GM12874 (cell line): ENCODE measurements around the gene EXOC3L4.

ENCODE experiments used
- TF ChIP-seq, protein P1 (sequence below): IDR thresholded peaks from 2 replicates; pipeline ENCODE4 v1.5.1; 2011; ENCODE audit warnings: low read depth, mild to moderate bottlenecking, control low read depth, low read length, moderate library complexity; ENCODE audit not compliant: insufficient read depth

Gene EXOC3L4

DNA sequence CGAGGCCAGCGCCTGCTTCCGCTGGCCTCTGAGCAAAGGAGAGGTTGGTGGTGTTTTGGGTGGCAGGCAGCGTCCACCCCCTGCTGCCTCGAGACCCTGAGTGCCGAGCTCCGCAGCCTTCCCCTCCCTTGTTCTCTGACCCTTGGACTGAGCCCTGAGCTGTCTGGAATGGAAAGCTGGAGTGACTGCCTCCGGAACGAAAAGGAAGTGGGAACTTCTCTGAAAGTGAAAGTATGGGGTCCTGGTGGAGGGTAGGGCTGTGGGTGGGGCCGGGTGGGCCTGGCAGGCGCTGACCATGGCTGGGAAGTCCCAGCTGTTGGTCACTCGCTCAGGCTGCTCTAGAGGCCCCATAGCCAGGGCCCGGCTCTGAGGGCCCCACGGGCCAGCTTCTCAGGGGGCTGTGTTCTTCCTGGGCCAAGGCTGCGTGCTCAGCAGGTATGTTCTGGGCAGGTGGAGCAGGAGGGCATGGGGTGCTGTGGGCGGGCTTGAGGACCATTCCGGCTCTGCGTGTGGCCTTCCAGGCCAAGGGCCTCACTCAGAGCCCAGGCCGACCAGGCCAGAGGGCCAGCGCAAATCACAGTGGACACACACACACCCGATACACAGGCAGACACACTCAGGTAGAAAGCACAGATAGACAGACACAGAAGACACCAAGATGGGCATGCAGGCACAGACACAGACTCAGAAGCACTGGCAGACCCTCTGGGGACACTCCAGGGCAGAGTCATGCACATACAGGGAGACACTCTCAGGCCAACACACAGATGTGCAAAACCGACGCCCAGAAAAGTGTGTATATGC lies at the start of gene EXOC3L4:
EXOC3L4 (plus strand) TSS at position 320 of the 804 bp plus-strand sequence. CDS start 5,495 bp downstream, outside the sequence.
- TF ChIP-seq, protein P1, sequence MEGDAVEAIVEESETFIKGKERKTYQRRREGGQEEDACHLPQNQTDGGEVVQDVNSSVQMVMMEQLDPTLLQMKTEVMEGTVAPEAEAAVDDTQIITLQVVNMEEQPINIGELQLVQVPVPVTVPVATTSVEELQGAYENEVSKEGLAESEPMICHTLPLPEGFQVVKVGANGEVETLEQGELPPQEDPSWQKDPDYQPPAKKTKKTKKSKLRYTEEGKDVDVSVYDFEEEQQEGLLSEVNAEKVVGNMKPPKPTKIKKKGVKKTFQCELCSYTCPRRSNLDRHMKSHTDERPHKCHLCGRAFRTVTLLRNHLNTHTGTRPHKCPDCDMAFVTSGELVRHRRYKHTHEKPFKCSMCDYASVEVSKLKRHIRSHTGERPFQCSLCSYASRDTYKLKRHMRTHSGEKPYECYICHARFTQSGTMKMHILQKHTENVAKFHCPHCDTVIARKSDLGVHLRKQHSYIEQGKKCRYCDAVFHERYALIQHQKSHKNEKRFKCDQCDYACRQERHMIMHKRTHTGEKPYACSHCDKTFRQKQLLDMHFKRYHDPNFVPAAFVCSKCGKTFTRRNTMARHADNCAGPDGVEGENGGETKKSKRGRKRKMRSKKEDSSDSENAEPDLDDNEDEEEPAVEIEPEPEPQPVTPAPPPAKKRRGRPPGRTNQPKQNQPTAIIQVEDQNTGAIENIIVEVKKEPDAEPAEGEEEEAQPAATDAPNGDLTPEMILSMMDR: no peak

DNA sequence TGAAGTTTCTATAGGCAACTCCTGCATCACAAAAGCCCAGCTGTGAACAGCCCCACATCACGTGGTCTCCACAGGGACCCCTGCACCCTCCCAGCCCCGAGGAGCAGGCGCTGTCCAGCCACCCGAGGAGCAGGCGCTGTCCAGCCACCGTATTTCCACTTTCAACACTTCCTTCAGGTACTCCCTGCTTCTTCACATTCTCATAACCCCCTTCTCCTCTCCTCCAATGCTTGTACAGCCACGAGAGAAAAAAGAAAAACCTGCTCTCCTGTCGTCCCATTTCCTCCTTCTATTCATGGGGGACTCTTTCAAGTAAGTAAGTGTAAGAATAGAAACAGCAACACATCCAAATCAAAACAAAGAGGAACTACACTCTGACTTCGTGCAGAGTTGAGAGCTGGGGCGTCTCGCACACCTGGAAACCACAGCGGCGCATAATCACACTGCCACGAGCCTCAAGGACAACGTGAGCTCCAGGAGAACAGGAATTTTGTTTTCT lies 49.1 kb upstream of the EXOC3L4 start:
- TF ChIP-seq, protein P1: no peak

DNA sequence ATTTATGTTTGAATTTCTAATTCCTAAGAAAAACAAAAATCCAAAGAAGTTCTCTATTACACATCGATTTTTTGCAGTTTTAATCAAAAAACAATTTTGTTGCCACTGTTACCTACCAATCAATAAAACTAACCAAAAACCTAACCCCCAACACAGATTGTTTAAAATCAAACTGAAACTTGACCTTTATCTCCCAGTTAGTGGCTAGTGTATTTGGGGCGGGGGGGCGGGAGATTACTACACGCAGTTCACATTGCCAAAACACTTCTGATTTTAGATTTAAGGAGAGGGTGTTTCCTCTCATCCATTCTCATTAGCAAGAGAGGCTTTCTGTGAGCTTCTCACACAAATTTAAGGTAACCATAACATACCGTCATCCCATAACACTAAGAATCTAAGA lies 43.6 kb upstream of the EXOC3L4 start:
- TF ChIP-seq, protein P1: no peak

DNA sequence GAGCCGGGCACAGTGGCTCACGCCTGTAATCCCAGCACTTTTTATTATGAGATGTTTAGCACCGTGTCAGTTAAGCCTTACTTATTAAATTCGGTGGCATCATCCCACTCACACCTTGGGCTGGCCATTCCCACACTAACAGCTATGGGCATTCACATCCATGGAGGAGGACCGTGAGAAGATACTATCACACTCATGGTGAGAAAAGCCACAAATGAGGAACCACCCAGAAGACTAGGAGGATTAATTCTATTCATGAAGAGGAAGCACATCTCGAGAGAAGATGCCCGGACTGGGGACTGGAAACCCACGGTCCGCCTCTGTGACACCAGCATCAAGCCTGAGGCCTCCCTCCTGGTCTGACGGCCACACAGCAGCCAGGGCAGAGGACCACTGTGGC lies 42.1 kb upstream of the EXOC3L4 start:
- TF ChIP-seq, protein P1: no peak

DNA sequence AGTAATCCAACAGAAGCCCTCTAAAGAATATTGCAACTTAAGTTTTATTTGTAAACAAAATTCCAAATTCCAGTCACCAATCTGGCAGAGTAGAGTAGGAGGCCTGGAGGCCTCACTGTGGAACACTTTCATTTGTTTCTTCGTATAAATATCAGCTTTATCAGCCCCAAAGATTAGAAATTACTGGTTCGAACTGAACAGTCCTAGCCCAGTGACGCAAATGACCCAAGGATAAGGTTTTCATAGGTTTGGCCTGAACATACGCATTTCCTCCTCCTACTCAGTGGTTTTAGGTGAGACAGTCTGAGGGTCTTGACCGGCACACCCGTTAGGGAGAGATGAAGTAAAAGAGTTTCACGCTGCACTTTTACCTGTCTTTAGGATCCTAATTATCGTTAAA lies 38.8 kb upstream of the EXOC3L4 start:
- TF ChIP-seq, protein P1: no peak

DNA sequence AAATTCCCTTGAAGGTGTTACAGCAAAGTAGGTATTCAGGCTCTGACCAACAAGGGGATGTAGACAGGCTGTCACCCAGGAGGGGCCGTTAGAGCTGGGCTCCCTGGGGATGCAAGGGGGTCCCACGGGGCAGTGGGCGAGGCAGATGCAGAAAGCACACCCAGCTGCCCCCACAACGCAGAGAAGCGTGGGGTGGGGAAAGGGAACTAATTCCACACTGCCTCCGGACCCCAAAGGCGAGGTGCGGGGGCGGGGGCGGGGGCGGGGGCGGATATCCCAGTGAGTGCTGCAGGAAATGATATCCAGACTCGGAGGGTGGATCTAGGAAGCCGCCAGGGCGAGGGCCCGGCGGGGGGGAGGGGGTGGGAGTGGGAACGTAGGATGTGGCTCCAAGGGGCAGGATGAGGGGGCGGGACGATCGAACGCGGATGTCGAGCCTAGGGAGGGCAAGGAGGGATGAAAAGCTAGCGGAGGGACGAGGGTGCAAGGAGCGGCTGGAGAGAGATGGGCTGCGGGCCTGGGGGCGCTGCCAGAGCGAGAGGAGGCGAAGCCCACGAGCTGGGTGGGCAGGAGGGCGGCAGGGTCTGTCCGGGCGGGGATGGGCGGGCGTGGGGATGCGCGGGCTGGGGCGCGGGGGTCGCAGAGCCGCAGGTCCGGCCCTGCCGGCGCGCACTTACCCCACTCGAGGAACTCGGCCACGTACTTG lies 38.0 kb upstream of the EXOC3L4 start:
- TF ChIP-seq, protein P1: no peak

DNA sequence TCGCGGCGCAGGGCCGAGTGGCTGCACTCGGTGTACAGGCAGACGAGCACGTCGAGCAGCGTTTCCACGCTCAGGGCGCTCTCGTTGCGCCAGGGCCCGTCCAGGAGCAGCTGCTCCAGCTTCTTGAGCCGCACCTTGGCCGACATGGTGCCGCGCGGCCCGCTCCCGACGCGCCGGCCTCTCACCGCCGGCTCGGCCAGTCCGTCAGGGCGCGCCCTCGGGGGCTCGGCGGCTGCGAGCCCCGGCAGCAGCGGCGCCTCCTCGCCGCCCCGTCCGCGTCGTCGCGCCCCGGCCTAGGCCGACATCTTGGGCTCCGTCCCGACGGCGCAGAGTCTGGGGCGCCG lies 37.5 kb upstream of the EXOC3L4 start:
- TF ChIP-seq, protein P1: no peak
